K562 (cell line): ENCODE results near the gene IPP. TPM values are rescaled to one million over a fixed set of nuclear protein-coding genes. Genes with fewer than 3 reads are reported as not detected.

Experiments used
- ATF7 ChIP-seq: fragments of 450-650 bp; IDR thresholded peaks from 2 replicates; pipeline ENCODE4 v1.7.1; 2014; ENCODE audit warnings: mild to moderate bottlenecking, moderate library complexity
- FIP1L1 ChIP-seq: fragments of 200-400 bp; formaldehyde crosslinking; IDR thresholded peaks from 2 replicates; pipeline ENCODE4 v1.6.1; 2018; ENCODE audit warnings: mild to moderate bottlenecking, low read depth, low read length; ENCODE audit not compliant: poor library complexity, severe bottlenecking
- FOXK1 ChIP-seq: sonication (generic); formaldehyde crosslinking; IDR thresholded peaks from 2 replicates; pipeline ENCODE4 v1.8.0; 2022; ENCODE audit warnings: missing genetic modification reagents, mild to moderate bottlenecking, borderline replicate concordance
- HDAC2 ChIP-seq: fragments of 450-650 bp; IDR thresholded peaks from 2 replicates; pipeline ENCODE4 v1.6.1; 2016; ENCODE audit warnings: mild to moderate bottlenecking
- HNRNPL ChIP-seq: fragments of 200-400 bp; formaldehyde crosslinking; IDR thresholded peaks from 2 replicates; pipeline ENCODE4 v1.6.1; 2017; ENCODE audit warnings: low read depth, mild to moderate bottlenecking, low read length
- HSF4 ChIP-seq: fragments of 250-450 bp; sonication (Bioruptor Pico); IDR thresholded peaks from 2 replicates; pipeline ENCODE4 v2.1.2; 2022; ENCODE audit warnings: mild to moderate bottlenecking, moderate library complexity, borderline replicate concordance
- KDM5B ChIP-seq: fragments of 200-600 bp; sonication (generic); IDR thresholded peaks from 2 replicates; pipeline ENCODE4 v1.6.1; 2012; ENCODE audit warnings: low read depth, mild to moderate bottlenecking, moderate library complexity, low read length, control low read depth, inconsistent platforms; ENCODE audit not compliant: insufficient replicate concordance
- NR2C1 ChIP-seq, 2 experiments: fragments of 450-650 bp; IDR thresholded peaks; 2 replicates each; pipeline ENCODE4 v1.6.1; 2017; ENCODE audit warnings: mild to moderate bottlenecking in 2 of 2, antibody characterized with exemption in 1 of 2, inconsistent platforms in 1 of 2, missing compliant biosample characterization in 1 of 2, missing genetic modification characterization in 1 of 2
- NR3C1 ChIP-seq: sonication (generic); formaldehyde crosslinking; IDR thresholded peaks from 2 replicates; pipeline ENCODE4 v1.8.1; 2022; ENCODE audit warnings: missing genetic modification reagents
- POLR2G ChIP-seq: fragments of 200-400 bp; formaldehyde crosslinking; IDR thresholded peaks from 2 replicates; pipeline ENCODE4 v1.6.1; 2017; ENCODE audit warnings: low read depth, mild to moderate bottlenecking, antibody characterized with exemption, low read length, moderate library complexity
- REST ChIP-seq, 2 experiments: fragments of 450-650 bp; formaldehyde crosslinking in 1 of 2; IDR thresholded peaks; 2 replicates each; pipeline versions ENCODE4 v1.4.0 to v1.6.1; 2014 to 2020; ENCODE audit warnings: mild to moderate bottlenecking in 2 of 2, borderline replicate concordance in 1 of 2, low read depth in 1 of 2
- SIX5 ChIP-seq, 2 experiments: IDR thresholded peaks; 2 replicates each; pipeline ENCODE4 v1.6.1; 2011; ENCODE audit warnings: low read length in 2 of 2, borderline replicate concordance in 1 of 2, low read depth in 1 of 2, mild to moderate bottlenecking in 1 of 2, moderate library complexity in 1 of 2; ENCODE audit not compliant: insufficient read depth in 1 of 2
- TARDBP ChIP-seq: fragments of 450-650 bp; IDR thresholded peaks from 2 replicates; pipeline ENCODE4 v1.6.1; 2016
- YY1 ChIP-seq, 3 experiments: IDR thresholded peaks; 2 replicates each; pipeline ENCODE4 v1.6.1; 2011; ENCODE audit warnings: low read length in 2 of 3, mild to moderate bottlenecking in 2 of 3, moderate library complexity in 2 of 3, borderline replicate concordance in 1 of 3, control low read depth in 1 of 3, low read depth in 1 of 3; ENCODE audit not compliant: insufficient read depth in 3 of 3, insufficient replicate concordance in 2 of 3, control insufficient read depth in 1 of 3, insufficient read length in 1 of 3; ENCODE audit errors: extremely low read depth in 1 of 3
- ZNF444 ChIP-seq: fragments of 250-450 bp; sonication (Bioruptor Pico); IDR thresholded peaks from 2 replicates; pipeline ENCODE4 v1.4.0; 2020; ENCODE audit warnings: mild to moderate bottlenecking, moderate library complexity
- polyA plus RNA-seq, 8 experiments: library from polyadenylated mRNA; depleted of rRNA in 4 of 8; stranded (reverse) in 5 of 8; unstranded in 3 of 8; fragments of >200 nt; fragmentation: Nextera tagmentation in 2 of 8; fragmentation: Illumina TruSeq in 1 of 8; extraction: Ambion mirVana in 2 of 8; extraction: Trizol in 1 of 8; gene quantifications; 2 replicates each; pipeline versions ENCODE4 v1.2.1 to v1.2.3, GENCODE V29; 2011 to 2014; ENCODE audit warnings: inconsistent platforms in 1 of 8, missing spikeins in 1 of 8
- total RNA-seq, 7 experiments: library from RNA; depleted of rRNA in 6 of 7; stranded (reverse); fragments of >200 nt in 6 of 7; fragmentation: Illumina TruSeq in 2 of 7; extraction: Trizol in 2 of 7; gene quantifications; 2 replicates each; pipeline versions ENCODE4 v1.2.1 to v1.2.3, GENCODE V29; 2011 to 2021; ENCODE audit warnings: low replicate concordance in 1 of 7
- TF ChIP-seq, protein P1 (sequence below): sonication (generic); formaldehyde crosslinking; IDR thresholded peaks from 2 replicates; pipeline ENCODE4 v1.8.0; 2022; ENCODE audit warnings: mild to moderate bottlenecking, low read depth, missing genetic modification reagents

Gene IPP
- total and polyA plus RNA-seq, 9 of the 15 experiments (the other 6 are each of a cell fraction or from before 2014, with no cell fraction given), result 6.9 to 15.1 (median 9.7) TPM

DNA sequence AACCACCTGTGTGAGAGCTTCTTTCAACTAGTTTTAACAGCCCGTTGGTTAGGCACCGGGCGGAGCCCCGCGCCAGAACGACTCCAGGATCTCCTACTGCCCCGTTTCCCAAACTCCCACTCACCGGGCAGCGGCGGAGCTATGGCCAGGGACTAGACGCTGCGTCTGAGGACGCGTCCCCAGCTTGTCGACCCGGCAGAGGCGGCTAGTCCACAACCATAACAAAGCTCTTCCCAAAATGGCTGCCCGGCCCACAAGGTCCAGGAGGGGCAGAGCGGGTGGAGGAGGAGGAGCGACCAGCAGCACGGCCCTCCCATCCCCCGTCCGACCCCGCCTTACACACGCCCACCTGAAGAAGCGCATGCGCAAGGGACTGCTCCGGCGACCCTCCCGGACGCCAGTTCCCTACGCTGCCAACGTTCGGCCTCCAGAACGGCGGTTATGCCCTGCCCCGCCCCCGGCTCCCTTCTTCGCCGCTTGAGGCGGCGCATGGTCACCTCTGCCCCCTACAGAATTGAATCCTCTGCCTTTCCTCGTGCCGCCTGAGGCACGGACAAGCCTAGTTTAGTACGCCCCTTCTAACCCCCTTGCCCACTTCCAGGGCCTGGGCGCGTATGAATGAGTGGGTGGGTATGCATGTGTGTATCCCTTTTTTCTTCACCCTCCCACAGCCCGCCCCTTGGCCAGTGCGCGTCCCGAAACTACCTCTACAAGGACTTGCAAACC is 64.0 kb downstream of the IPP start, which contains the start of gene GPBP1L1 (continued):
- TF ChIP-seq YY1 (IDR thresholded peaks at IDR 0.05; ENCODE audit: borderline replicate concordance in 1 of 3, control insufficient read depth in 1 of 3, extremely low read depth in 1 of 3, insufficient read depth in 3 of 3, insufficient read length in 1 of 3, insufficient replicate concordance in 2 of 3, low read depth in 1 of 3, low read length in 2 of 3) (peak; percentile 94 to 98 (median 96)), POLR2G (peak; percentile 93), NR3C1 (CRISPR knock-in tag) (no peak), HNRNPL (peak; percentile 67; the same call in 1 of the 2 replicates), ZNF444 (CRISPR knock-in tag) (peak; percentile 11), FIP1L1 (peak; percentile 25), KDM5B (no peak), FOXK1 (CRISPR knock-in tag) (peak; percentile 61; the same call in 1 of the 2 replicates), HSF4 (CRISPR knock-in tag) (0 out of 2 replicates have a peak, but pooled peaks have one; percentile 44), NR2C1 (IDR thresholded peaks at IDR 0.05) (no peak; the same call in 1 of the 2 replicates), NR2C1 (tag; IDR thresholded peaks at IDR 0.05) (peak; percentile 75), HDAC2 (peak; percentile 55), ATF7 (0 out of 2 replicates have a peak, but pooled peaks have one; percentile 22), TARDBP (no peak), SIX5 (IDR thresholded peaks at IDR 0.05; ENCODE audit: borderline replicate concordance in 1 of 2, insufficient read depth in 1 of 2, low read depth in 1 of 2, low read length in 2 of 2) (0 out of 4 replicates have a peak, but pooled peaks of 1 of the 2 experiments have one; percentile 17), REST (IDR thresholded peaks at IDR 0.05; ENCODE audit: borderline replicate concordance) (no peak), REST (CRISPR knock-in tag; IDR thresholded peaks at IDR 0.05; ENCODE audit: low read depth) (peak; percentile 79; the same call in 1 of the 2 replicates)
- TF ChIP-seq, protein P1, sequence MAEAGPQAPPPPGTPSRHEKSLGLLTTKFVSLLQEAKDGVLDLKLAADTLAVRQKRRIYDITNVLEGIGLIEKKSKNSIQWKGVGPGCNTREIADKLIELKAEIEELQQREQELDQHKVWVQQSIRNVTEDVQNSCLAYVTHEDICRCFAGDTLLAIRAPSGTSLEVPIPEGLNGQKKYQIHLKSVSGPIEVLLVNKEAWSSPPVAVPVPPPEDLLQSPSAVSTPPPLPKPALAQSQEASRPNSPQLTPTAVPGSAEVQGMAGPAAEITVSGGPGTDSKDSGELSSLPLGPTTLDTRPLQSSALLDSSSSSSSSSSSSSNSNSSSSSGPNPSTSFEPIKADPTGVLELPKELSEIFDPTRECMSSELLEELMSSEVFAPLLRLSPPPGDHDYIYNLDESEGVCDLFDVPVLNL (CRISPR knock-in tag), result peak; percentile 85
